Transverse colon (tissue), 3 donors: ENCODE measurements around the gene SLIT3.

Experiments used
- EP300 ChIP-seq: sonication (generic); formaldehyde crosslinking; IDR thresholded peaks from one replicate; pipeline ENCODE4 v1.6.1; 2017; ENCODE audit warnings: antibody characterized with exemption, low read depth
- POLR2A ChIP-seq: fragments of 450-650 bp; IDR thresholded peaks from one replicate; pipeline ENCODE4 v1.6.1; 2016; ENCODE audit warnings: antibody characterized with exemption, mild to moderate bottlenecking, moderate library complexity
- TF ChIP-seq, protein P1 (sequence below), 5 experiments: fragments of 200-600 bp in 3 of 5; fragments of 450-650 bp in 2 of 5; sonication (generic) in 3 of 5; IDR thresholded peaks; 1 replicate in 2 of 5; 2 replicates in 3 of 5; pipeline ENCODE4 v1.5.1; 2016 to 2017; ENCODE audit warnings: antibody characterized with exemption in 5 of 5, inconsistent platforms in 3 of 5, mild to moderate bottlenecking in 2 of 5, moderate library complexity in 1 of 5

DNA sequence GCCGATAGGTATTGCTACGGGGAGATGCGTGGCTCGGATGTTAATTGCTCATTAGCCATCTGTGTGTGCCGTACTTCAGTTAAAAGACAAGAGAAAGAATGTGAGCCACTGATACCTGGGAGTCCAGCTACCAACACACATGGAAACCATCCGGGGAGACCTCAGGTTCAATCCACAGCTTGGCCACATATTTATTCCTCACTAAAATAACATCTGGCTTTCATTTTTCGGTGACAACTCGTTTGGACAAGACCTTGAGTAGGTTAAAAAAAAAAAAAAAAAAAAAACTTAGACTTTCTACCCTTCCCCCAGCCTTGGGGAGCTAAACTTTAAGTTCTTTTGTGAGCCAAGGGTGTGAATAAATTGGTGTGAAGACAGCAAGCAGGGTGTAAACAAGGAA is 84.1 kb downstream of the SLIT3 start:
- TF ChIP-seq EP300 (no peak), POLR2A (no peak)
- TF ChIP-seq, protein P1, sequence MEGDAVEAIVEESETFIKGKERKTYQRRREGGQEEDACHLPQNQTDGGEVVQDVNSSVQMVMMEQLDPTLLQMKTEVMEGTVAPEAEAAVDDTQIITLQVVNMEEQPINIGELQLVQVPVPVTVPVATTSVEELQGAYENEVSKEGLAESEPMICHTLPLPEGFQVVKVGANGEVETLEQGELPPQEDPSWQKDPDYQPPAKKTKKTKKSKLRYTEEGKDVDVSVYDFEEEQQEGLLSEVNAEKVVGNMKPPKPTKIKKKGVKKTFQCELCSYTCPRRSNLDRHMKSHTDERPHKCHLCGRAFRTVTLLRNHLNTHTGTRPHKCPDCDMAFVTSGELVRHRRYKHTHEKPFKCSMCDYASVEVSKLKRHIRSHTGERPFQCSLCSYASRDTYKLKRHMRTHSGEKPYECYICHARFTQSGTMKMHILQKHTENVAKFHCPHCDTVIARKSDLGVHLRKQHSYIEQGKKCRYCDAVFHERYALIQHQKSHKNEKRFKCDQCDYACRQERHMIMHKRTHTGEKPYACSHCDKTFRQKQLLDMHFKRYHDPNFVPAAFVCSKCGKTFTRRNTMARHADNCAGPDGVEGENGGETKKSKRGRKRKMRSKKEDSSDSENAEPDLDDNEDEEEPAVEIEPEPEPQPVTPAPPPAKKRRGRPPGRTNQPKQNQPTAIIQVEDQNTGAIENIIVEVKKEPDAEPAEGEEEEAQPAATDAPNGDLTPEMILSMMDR (IDR thresholded peaks at IDR 0.05): no peak
